Spleen (tissue), 7 donors: ENCODE results near the gene PHF24.

ENCODE experiments used
- POLR2A ChIP-seq, 3 donors: fragments of 450-650 bp; IDR thresholded peaks; one replicate each; pipeline ENCODE4 v1.5.1; 2017; ENCODE audit warnings: antibody characterized with exemption in 3 of 3, mild to moderate bottlenecking in 1 of 3
- POLR2AphosphoS5 ChIP-seq, 3 donors: sonication (generic); formaldehyde crosslinking; IDR thresholded peaks; one replicate each; pipeline ENCODE4 v1.5.1; 2017; ENCODE audit warnings: antibody characterized with exemption in 3 of 3
- TF ChIP-seq, protein P1 (sequence below), 11 experiments: fragments of 200-600 bp in 7 of 11; fragments of 450-650 bp in 4 of 11; sonication (generic) in 4 of 11; IDR thresholded peaks in 8 of 11; conservative IDR thresholded peaks in 3 of 11; 1 replicate in 7 of 11; 2 replicates in 4 of 11; pipeline versions ENCODE4 v1.4.0 to v1.8.0; 2016 to 2021; ENCODE audit warnings: antibody characterized with exemption in 11 of 11, inconsistent platforms in 4 of 11, mild to moderate bottlenecking in 1 of 11
- donor health status: DM: no; HTN: no; CAD: no; lungs with moderate emphysema.
- donor health status: DM: no; HTN: no; CAD: no.
- donor health status: DM: no; HTN: no; CAD: no.

DNA sequence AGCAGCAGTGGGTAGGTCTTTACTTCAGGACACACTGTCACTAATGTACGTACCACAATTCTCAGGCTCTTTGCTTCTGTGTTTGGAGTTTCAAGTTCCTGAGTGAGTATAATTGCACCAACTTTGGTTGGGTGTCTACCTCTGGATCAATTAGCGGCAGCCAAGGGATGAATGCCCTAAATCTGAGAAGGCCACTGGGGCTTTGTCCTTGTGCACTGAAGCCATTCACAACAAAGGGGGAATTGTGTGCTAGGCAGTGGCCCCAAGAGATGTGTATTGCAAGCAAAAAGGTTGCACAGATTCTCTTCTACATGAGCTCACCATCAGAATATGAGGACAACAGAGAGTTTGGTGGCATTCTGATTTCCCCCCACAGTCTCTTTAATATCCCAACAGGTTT lies 3.9 kb upstream of the PHF24 start:
- TF ChIP-seq, protein P1, sequence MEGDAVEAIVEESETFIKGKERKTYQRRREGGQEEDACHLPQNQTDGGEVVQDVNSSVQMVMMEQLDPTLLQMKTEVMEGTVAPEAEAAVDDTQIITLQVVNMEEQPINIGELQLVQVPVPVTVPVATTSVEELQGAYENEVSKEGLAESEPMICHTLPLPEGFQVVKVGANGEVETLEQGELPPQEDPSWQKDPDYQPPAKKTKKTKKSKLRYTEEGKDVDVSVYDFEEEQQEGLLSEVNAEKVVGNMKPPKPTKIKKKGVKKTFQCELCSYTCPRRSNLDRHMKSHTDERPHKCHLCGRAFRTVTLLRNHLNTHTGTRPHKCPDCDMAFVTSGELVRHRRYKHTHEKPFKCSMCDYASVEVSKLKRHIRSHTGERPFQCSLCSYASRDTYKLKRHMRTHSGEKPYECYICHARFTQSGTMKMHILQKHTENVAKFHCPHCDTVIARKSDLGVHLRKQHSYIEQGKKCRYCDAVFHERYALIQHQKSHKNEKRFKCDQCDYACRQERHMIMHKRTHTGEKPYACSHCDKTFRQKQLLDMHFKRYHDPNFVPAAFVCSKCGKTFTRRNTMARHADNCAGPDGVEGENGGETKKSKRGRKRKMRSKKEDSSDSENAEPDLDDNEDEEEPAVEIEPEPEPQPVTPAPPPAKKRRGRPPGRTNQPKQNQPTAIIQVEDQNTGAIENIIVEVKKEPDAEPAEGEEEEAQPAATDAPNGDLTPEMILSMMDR (IDR thresholded peaks at IDR 0.05 in 8 of 11, conservative IDR thresholded peaks at IDR 0.05 in 3 of 11): no peak
- TF ChIP-seq POLR2AphosphoS5 (IDR thresholded peaks at IDR 0.05) (no peak), POLR2A (IDR thresholded peaks at IDR 0.05) (no peak)
